K562 (cell line): ENCODE results near the gene ZNF90. TPM values are rescaled to one million over a fixed set of nuclear protein-coding genes. Genes with fewer than 3 reads are reported as not detected.

Experiments used
- ATAC-seq: fragments of 200-7000 bp; cut with Tn5 transposase; 3 replicates; pipeline ENCODE4 v1.9.1; 2020; ENCODE audit warnings: moderate library complexity
- BruUV-seq: library from RNA; stranded (reverse); fragments of 400-500 nt; replicated peaks from 2 replicates; lab custom pipeline; 2021; lab: Mats Ljungman, UMichigan
- CTCF ChIA-PET: fragments of 300-600 bp; formaldehyde crosslinking; extraction: SDS; loops from one replicate; lab custom pipeline; 2021; ENCODE audit warnings: low intra/inter-chr PET ratio; lab: Yijun Ruan, JAX
- POLR2A ChIA-PET: fragments of 300-600, 350-650 bp; sonication (Branson Sonifier 250); formaldehyde crosslinking; extraction: SDS; loops from one replicate; lab custom pipeline; 2021; ENCODE audit warnings: antibody characterized with exemption, inconsistent platforms; lab: Yijun Ruan, JAX
- DNase-seq, 4 experiments: peaks; one replicate each; pipeline versions ENCODE4 v3.0.0 to v3.0.0-alpha.2; 2011 to 2018; ENCODE audit warnings: low spot score in 3 of 4, mixed read lengths in 3 of 4; ENCODE audit errors: extremely low read depth in 1 of 4
- FAIRE-seq: peaks from 2 replicates; lab custom pipeline; 2011; peaks lifted over from hg19 to GRCh38; lab: Jason Lieb, UNC
- H2AFZ ChIP-seq: 2 replicates; pipeline ENCODE4 v1.6.0; 2011; ENCODE audit warnings: low read depth, low read length, control low read depth, inconsistent platforms
- H3K27ac ChIP-seq: fragments of 200-600 bp; 3 replicates; pipeline ENCODE4 v1.8.0; 2011; ENCODE audit warnings: low read depth, mild to moderate bottlenecking, control low read depth, inconsistent platforms, low read length, moderate library complexity, mixed read lengths; ENCODE audit errors: extremely low read depth
- H3K27me3 ChIP-seq, 2 experiments: fragments of 300-600 bp in 1 of 2; 2 replicates in 1 of 2; 3 replicates in 1 of 2; pipeline versions ENCODE4 v1.6.0 to v1.8.0; 2011; ENCODE audit warnings: inconsistent platforms in 2 of 2, low read length in 2 of 2, mild to moderate bottlenecking in 1 of 2, mixed read lengths in 1 of 2, moderate library complexity in 1 of 2; ENCODE audit not compliant: control insufficient read depth in 2 of 2, insufficient read depth in 2 of 2
- H3K36me3 ChIP-seq: fragments of 300-600 bp; 3 replicates; pipeline ENCODE4 v1.8.0; 2011; ENCODE audit warnings: mild to moderate bottlenecking, low read length, inconsistent platforms; ENCODE audit not compliant: control insufficient read depth, insufficient read depth
- H3K4me1 ChIP-seq, 2 experiments: fragments of 200-600 bp in 1 of 2; replicated peaks in 1 of 2; 2 replicates in 1 of 2; 3 replicates in 1 of 2; pipeline versions ENCODE4 v1.5.1 to v1.8.0; 2011; ENCODE audit warnings: inconsistent platforms in 2 of 2, low read length in 2 of 2, mild to moderate bottlenecking in 1 of 2, mixed read lengths in 1 of 2, moderate library complexity in 1 of 2; ENCODE audit not compliant: control insufficient read depth in 2 of 2, insufficient read depth in 2 of 2
- H3K4me2 ChIP-seq: 2 replicates; pipeline ENCODE4 v1.6.1; 2011; ENCODE audit warnings: low read length, control low read depth, inconsistent platforms, mixed read lengths; ENCODE audit not compliant: insufficient read depth
- H3K4me3 ChIP-seq: fragments of 200-600 bp; sonication (generic), shearing (Covaris generic); 2 replicates; pipeline ENCODE4 v1.5.1; 2016; ENCODE audit warnings: control low read depth, inconsistent platforms
- H3K79me2 ChIP-seq: fragments of 200-600 bp; 3 replicates; pipeline ENCODE4 v1.8.0; 2011; ENCODE audit warnings: low read length, inconsistent platforms; ENCODE audit not compliant: control insufficient read depth, insufficient read depth
- H3K9ac ChIP-seq, 2 experiments: 2 replicates each; pipeline versions ENCODE4 v1.6.0 to v1.6.1; 2011; ENCODE audit warnings: low read depth in 2 of 2, low read length in 2 of 2, control low read depth in 1 of 2, inconsistent platforms in 1 of 2, mild to moderate bottlenecking in 1 of 2, mixed read lengths in 1 of 2; ENCODE audit not compliant: insufficient read depth in 1 of 2
- H3K9me1 ChIP-seq: one replicate; pipeline ENCODE4 v1.6.0; 2011; ENCODE audit warnings: inconsistent platforms, mild to moderate bottlenecking, low read length, moderate library complexity; ENCODE audit not compliant: control insufficient read depth, insufficient read depth
- H3K9me3 ChIP-seq: replicated peaks from 2 replicates; pipeline ENCODE4 v1.5.1; 2011; ENCODE audit warnings: low read depth, low read length, inconsistent platforms; ENCODE audit not compliant: control insufficient read depth, insufficient read depth
- H4K20me1 ChIP-seq: replicated peaks from 2 replicates; pipeline ENCODE4 v1.6.1; 2011; ENCODE audit warnings: low read length, inconsistent platforms, mixed read lengths; ENCODE audit not compliant: control insufficient read depth, insufficient read depth
- BHLHE40 ChIP-seq: IDR thresholded peaks from 2 replicates; pipeline ENCODE4 v1.6.1; 2011; ENCODE audit warnings: low read length, improper control_type of control experiment
- BRF1 ChIP-seq: IDR thresholded peaks from 3 replicates; pipeline ENCODE4 v1.6.1; 2011; ENCODE audit warnings: borderline replicate concordance, mild to moderate bottlenecking; ENCODE audit not compliant: insufficient read length; ENCODE audit errors: extremely low read depth
- CBFB ChIP-seq: sonication (generic); formaldehyde crosslinking; IDR thresholded peaks from 2 replicates; pipeline ENCODE4 v1.4.0; 2020; ENCODE audit warnings: mild to moderate bottlenecking, missing genetic modification reagents
- HMGXB4 ChIP-seq: sonication (generic); formaldehyde crosslinking; IDR thresholded peaks from 2 replicates; pipeline ENCODE4 v1.8.1; 2023; ENCODE audit warnings: mild to moderate bottlenecking, missing genetic modification reagents
- KDM2B ChIP-seq: fragments of 250-450 bp; sonication (Bioruptor Pico); IDR thresholded peaks from 2 replicates; pipeline ENCODE4 v1.8.0; 2021; ENCODE audit warnings: mild to moderate bottlenecking, moderate library complexity
- MCM7 ChIP-seq, 2 experiments: fragments of 450-650 bp; IDR thresholded peaks; 2 replicates each; pipeline ENCODE4 v1.6.1; 2016 to 2018
- NCOA6 ChIP-seq: fragments of 450-650 bp; IDR thresholded peaks from 2 replicates; pipeline ENCODE4 v1.6.1; 2017; ENCODE audit warnings: mild to moderate bottlenecking
- SP1 ChIP-seq: sonication (generic); formaldehyde crosslinking; IDR thresholded peaks from 2 replicates; pipeline ENCODE4 v1.8.1; 2022; ENCODE audit warnings: mild to moderate bottlenecking, missing genetic modification reagents
- ZNF398 ChIP-seq: fragments of 250-450 bp; sonication (Bioruptor Pico); IDR thresholded peaks from 2 replicates; pipeline ENCODE4 v1.8.0; 2021; ENCODE audit warnings: moderate library complexity, mild to moderate bottlenecking, inconsistent platforms
- ZNF592 ChIP-seq: fragments of 450-650 bp; IDR thresholded peaks from 2 replicates; pipeline ENCODE4 v1.6.1; 2017; ENCODE audit warnings: antibody characterized with exemption, mild to moderate bottlenecking
- ZNF668 ChIP-seq: fragments of 250-450 bp; sonication (Bioruptor Pico); IDR thresholded peaks from 2 replicates; pipeline ENCODE4 v1.8.0; 2022; ENCODE audit warnings: mild to moderate bottlenecking, inconsistent platforms
- ZNF707 ChIP-seq: fragments of 250-450 bp; sonication (Bioruptor Pico); conservative IDR thresholded peaks from 2 replicates; pipeline ENCODE4 v1.8.0; 2022; ENCODE audit warnings: inconsistent platforms, mild to moderate bottlenecking, moderate library complexity
- WGBS: fragments of 100-300 bp; shearing (Covaris generic); methylation state at CpG from one replicate; pipeline ENCODE4 v1.1.6; 2016; ENCODE audit warnings: low coverage, mixed read lengths; ENCODE audit not compliant: insufficient coverage; ENCODE audit errors: missing lambda C conversion rate; 5-methylcytosine and 5-hydroxymethylcytosine counted together
- in situ Hi-C: fragments of 300-500 bp; cut with MboI; formaldehyde crosslinking; loops from 4 replicates; pipeline ENCODE4 v1.15.0; 2018; ENCODE audit warnings: inconsistent platforms, mixed read lengths
- intact Hi-C: fragments of 100-400 bp; cut with micrococcal nuclease; formaldehyde crosslinking; loops from 2 replicates; pipeline ENCODE4 v1.14.2; 2022
- polyA plus RNA-seq, 8 experiments: library from polyadenylated mRNA; depleted of rRNA in 4 of 8; stranded (reverse) in 5 of 8; unstranded in 3 of 8; fragments of >200 nt; fragmentation: Nextera tagmentation in 2 of 8; fragmentation: Illumina TruSeq in 1 of 8; extraction: Ambion mirVana in 2 of 8; extraction: Trizol in 1 of 8; gene quantifications; 2 replicates each; pipeline versions ENCODE4 v1.2.1 to v1.2.3, GENCODE V29; 2011 to 2014; ENCODE audit warnings: inconsistent platforms in 1 of 8, missing spikeins in 1 of 8
- total RNA-seq, 7 experiments: library from RNA; depleted of rRNA in 6 of 7; stranded (reverse); fragments of >200 nt in 6 of 7; fragmentation: Illumina TruSeq in 2 of 7; extraction: Trizol in 2 of 7; gene quantifications; 2 replicates each; pipeline versions ENCODE4 v1.2.1 to v1.2.3, GENCODE V29; 2011 to 2021; ENCODE audit warnings: low replicate concordance in 1 of 7

Gene ZNF90
- total and polyA plus RNA-seq, 9 of the 15 experiments (the other 6 are each of a cell fraction or from before 2014, with no cell fraction given): 0.20 to 0.89 (median 0.67) TPM; not detected in 1

GRCh38 chr19:20153281-20153680 is 75.5 kb downstream of the ZNF90 start:
- no peak for FAIRE-seq
- BruUV-seq: no TSS peak
- no peaks in the 10 kb centered on the region for H3K79me2 ChIP-seq
- no peaks in the 10 kb centered on the region for H3K27me3 ChIP-seq
- CTCF ChIA-PET: no interaction called here
- no peaks in the 10 kb centered on the region for H3K36me3 ChIP-seq
- POLR2A ChIA-PET: no interaction called here
- 4% methylated on average over 4 of the region's 4 CpGs for WGBS
- H3K4me1 ChIP-seq: no peaks in the 10 kb centered on the region
- no peak for ATAC-seq
- H3K4me2 ChIP-seq: no peak overlapping the region
- no peaks in the 10 kb centered on the region for H4K20me1 ChIP-seq
- DNase-seq: no peak
- no peaks in the 10 kb centered on the region for H3K9me3 ChIP-seq
- intact Hi-C loops (no loop called here), in situ Hi-C loops (no loop called here)
- H2AFZ ChIP-seq: no peak overlapping the region
- H3K27ac ChIP-seq: no peak overlapping the region
- no peaks in the 10 kb centered on the region for H3K9me1 ChIP-seq
- H3K4me3 ChIP-seq: no peak overlapping the region
- no peak overlapping the region for H3K9ac ChIP-seq
- TF ChIP-seq CBFB (no peak), ZNF592 (no peak), ZNF398 (CRISPR knock-in tag) (no peak), SP1 (no peak), ZNF668 (no peak), MCM7 (IDR thresholded peaks at IDR 0.05) (no peak), BHLHE40 (no peak), HMGXB4 (no peak), ZNF707 (CRISPR knock-in tag) (no peak), NCOA6 (no peak), KDM2B (CRISPR knock-in tag) (no peak), BRF1 (no peak)
